ENCODE results near the gene CCDC17.
"Not testable (repeated sequence)": the region's sequence is repeated elsewhere in the genome, so short reads cannot be mapped to it uniquely, and the experiment has no call there.

The CCDC17 gene

DNA sequence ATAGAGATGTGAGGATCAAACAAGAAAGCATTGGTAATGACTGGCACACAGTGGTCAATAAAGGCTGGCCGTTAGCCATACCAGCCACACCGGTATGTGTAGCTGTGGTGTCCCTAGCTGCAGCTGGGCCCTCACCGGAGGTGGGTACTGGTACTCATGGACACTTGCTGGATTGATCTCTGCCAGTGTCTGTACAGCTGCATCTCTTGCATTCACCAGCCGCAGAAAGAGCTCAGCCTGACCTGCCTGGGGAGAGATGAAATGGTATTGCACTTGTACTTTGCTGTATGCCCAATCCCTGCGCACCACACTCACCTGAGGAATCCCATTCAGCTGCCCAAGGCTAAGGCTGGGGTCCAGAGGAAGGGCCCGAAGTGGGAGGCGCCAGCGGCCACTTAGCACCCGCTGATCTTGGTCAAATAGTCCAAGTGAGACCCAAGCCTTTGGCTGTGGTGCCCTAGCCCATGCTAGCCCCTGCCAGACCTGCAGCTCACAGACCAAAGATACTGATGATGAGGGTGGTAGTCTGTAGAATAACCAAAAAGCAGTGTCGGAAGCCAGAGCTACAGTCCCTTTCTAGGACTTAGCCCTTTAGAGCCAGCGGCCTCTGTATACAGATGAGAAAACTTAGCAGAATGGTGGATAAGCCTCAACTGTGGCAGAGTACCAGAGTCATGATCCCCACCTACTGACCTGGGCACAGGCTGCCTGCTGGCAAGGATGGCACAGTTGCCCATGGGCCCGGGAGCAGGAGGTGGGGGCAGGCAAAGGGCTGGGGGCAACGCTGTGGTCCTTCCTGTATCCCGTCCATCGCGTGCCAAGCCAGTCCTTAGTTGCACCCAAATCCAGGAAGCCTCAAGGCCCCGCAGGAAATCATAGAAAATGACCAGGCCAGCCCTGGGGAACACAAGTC, 3.0 kb downstream of the CCDC17 start:
- H3K9me3 ChIP-seq (ENCODE audit: low read length), result no peaks in the 10 kb centered on the region
- H3K4me1 ChIP-seq (ENCODE audit: insufficient read depth, low read length), result peaks cover 13% of the 10 kb centered on the region
- no peaks in the 10 kb centered on the region for H3K27me3 ChIP-seq (ENCODE audit: control insufficient read depth in 1 of 2, insufficient read depth in 2 of 2, low read length in 2 of 2)
- H3K36me3 ChIP-seq (ENCODE audit: insufficient read depth, low read length), result peaks cover 28% of the 10 kb centered on the region
- H3K4me3 ChIP-seq (ENCODE audit: low read depth in 1 of 2, low read length in 2 of 2), result no peak overlapping the region
- H3K9ac ChIP-seq (ENCODE audit: low read length), result no peak overlapping the region
- no peak overlapping the region for H3K27ac ChIP-seq (ENCODE audit: low read depth, low read length)

DNA sequence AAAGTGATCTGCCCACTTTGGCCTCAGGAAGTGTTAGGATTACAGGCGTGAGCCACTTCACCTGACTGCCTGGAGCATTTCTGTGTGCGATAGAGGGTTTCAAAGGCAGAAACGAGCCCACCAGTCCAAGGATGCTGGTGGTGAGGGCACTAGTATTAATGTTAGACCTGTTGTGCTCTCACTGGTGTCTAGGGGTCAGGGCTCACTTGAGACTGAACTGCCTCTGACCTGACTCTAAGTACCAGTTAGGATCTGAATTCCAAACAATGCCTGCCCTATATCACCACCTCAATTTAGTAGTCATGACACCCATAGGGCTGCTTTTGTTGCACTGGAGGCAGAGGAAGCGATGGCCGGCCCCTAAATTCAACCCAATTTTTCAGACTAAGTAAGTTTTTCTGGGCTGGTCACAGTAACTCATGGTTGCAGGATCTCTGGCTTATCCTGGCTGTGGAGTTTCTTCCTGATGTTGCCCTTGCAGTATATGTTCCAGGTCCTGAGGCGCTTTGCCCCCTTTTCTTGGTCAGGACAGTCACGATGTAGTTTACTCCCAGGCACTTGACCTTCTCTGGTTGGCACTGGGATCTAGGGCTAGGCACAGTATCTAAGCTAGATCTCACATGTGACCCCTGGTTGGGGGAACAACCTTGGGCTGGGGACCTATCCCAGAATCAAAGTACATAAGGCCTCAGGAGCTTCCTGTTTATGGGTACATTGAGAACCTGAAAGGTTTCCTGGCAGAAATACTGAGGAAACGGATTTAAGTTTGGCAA, 4.5 kb downstream of the CCDC17 start:
- Histone ChIP-seq H3K27ac (ENCODE audit: low read depth, low read length) (no peak overlapping the region), H3K27me3 (ENCODE audit: control insufficient read depth in 1 of 2, insufficient read depth in 2 of 2, low read length in 2 of 2) (no peaks in the 10 kb centered on the region), H3K9ac (ENCODE audit: low read length) (no peak overlapping the region), H3K4me1 (ENCODE audit: insufficient read depth, low read length) (peaks cover 13% of the 10 kb centered on the region), H3K4me3 (ENCODE audit: low read depth in 1 of 2, low read length in 2 of 2) (no peak overlapping the region), H3K36me3 (ENCODE audit: insufficient read depth, low read length) (peaks cover 41% of the 10 kb centered on the region), H3K9me3 (ENCODE audit: low read length) (no peaks in the 10 kb centered on the region)

DNA sequence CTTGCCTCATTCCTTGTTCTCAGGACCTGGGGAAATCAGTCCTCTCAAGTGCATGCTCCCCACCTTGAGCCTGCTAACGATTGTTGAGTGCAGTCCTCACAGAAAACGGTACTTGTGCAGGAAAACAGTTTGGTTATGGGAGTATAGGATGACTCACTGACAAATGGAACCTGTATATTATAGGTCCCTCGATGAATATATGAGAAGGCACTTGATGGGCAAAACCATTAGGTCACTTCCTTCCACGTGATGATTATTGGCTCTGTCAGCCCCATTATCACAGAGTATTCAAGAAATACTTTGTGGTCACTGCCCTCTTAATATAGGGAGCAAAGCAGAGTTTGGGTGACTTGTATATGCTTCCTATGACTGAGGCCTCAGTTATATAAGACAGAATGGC, 6.2 kb downstream of the CCDC17 start:
- H3K27ac ChIP-seq (ENCODE audit: low read depth, low read length), result no peak overlapping the region
- H3K27me3 ChIP-seq (ENCODE audit: control insufficient read depth in 1 of 2, insufficient read depth in 2 of 2, low read length in 2 of 2), result no peaks in the 10 kb centered on the region
- H3K4me1 ChIP-seq (ENCODE audit: insufficient read depth, low read length), result peaks cover 13% of the 10 kb centered on the region
- H3K36me3 ChIP-seq (ENCODE audit: insufficient read depth, low read length), result peaks cover 55% of the 10 kb centered on the region
- H3K9me3 ChIP-seq (ENCODE audit: low read length), result no peaks in the 10 kb centered on the region
- H3K9ac ChIP-seq (ENCODE audit: low read length), result no peak overlapping the region
- no peak overlapping the region for H3K4me3 ChIP-seq (ENCODE audit: low read depth in 1 of 2, low read length in 2 of 2)

DNA sequence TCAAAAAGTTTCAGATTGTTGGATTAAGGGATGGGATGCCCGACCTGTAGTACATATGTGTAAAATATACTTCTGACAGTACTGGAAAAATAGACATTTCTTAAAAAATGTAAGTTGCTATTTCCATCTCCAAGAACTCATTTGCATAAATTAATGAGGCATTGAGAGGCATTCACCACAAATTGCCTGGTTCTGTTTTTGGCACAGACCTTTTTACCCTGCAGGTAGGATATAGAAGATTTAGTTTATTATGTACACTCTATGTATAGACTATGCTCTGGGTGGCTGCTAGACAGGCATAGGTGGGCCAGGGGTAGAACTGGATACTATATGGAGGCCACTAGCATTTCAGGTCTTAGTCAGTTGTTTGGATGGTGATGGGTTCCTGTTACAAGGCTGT, 8.0 kb downstream of the CCDC17 start:
- Histone ChIP-seq H3K36me3 (ENCODE audit: insufficient read depth, low read length) (peaks cover 55% of the 10 kb centered on the region), H3K9me3 (ENCODE audit: low read length) (no peaks in the 10 kb centered on the region), H3K27me3 (ENCODE audit: control insufficient read depth in 1 of 2, insufficient read depth in 2 of 2, low read length in 2 of 2) (no peaks in the 10 kb centered on the region), H3K4me1 (ENCODE audit: insufficient read depth, low read length) (peaks cover 3% of the 10 kb centered on the region), H3K9ac (ENCODE audit: low read length) (no peak overlapping the region), H3K27ac (ENCODE audit: low read depth, low read length) (no peak overlapping the region), H3K4me3 (ENCODE audit: low read depth in 1 of 2, low read length in 2 of 2) (no peak overlapping the region)

DNA sequence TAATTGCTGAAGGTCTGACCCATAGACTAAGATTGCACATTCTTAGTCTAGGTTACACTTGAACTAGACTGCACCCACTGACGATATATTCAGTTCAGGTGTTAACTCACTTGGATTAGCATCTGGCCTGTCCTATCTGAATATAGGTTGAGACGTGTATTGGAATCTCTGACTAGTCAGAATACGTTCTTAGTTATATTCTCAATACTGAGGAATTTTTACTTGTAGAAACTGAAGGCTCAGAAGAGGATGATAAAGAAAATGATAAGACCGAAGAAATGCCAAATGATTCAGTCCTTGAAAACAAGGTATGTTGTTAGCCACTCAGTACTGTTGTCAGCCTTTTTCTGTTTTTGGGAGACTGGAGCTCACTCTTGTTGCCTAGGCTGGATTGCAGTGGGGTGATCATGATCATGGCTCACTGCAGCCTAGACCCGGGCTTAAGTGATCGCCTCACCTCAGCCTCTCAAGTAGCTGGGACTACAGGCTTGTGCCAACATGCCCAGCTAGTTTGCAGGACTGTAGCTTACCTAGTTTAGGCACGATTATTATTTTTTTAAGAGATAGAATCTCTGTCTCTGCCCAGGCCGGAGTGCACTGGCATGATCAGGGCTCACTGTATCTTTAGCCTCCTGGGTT, 10.8 kb downstream of the CCDC17 start:
- Histone ChIP-seq H3K9me3 (ENCODE audit: low read length) (no peaks in the 10 kb centered on the region), H3K36me3 (ENCODE audit: insufficient read depth, low read length) (peaks cover 62% of the 10 kb centered on the region), H3K27ac (ENCODE audit: low read depth, low read length) (no peak overlapping the region), H3K27me3 (ENCODE audit: control insufficient read depth in 1 of 2, insufficient read depth in 2 of 2, low read length in 2 of 2) (no peaks in the 10 kb centered on the region), H3K9ac (ENCODE audit: low read length) (no peak overlapping the region), H3K4me3 (ENCODE audit: low read depth in 1 of 2, low read length in 2 of 2) (no peak overlapping the region), H3K4me1 (ENCODE audit: insufficient read depth, low read length) (no peaks in the 10 kb centered on the region)

DNA sequence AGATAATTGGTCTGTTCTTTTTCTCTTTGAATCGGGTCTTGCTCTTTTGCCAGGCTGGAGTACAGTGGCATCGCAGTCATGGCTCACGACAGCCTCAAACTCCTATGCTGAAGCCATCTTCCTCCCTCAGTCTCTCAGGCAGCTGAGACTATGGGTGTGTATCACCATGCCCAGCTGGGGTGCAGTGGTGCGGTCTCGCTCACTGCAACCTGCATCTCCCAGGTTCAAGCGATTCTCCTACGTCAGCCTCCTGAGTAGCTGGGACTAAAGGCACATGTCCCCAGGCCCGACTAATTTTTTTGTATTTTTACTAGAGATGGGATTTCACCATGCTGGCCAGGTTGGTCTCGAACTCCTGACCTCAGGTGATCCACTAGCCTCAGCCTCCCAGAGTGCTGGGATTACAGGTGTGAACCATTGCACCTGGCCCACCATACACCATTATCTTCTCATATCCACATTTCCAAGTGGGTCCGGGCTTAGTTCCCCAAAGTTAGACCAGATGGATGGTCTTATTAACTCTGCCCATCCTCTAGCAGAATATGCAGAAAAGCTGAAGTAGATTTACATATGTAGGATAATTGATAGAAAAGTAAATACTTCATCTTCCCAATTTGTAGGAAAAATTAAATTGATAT, 13.1 kb downstream of the CCDC17 start:
- Histone ChIP-seq H3K4me3 (ENCODE audit: low read depth in 1 of 2, low read length in 2 of 2) (no peak overlapping the region), H3K27ac (ENCODE audit: low read depth, low read length) (no peak overlapping the region), H3K9me3 (ENCODE audit: low read length) (no peaks in the 10 kb centered on the region), H3K9ac (ENCODE audit: low read length) (no peak overlapping the region), H3K4me1 (ENCODE audit: insufficient read depth, low read length) (no peaks in the 10 kb centered on the region), H3K36me3 (ENCODE audit: insufficient read depth, low read length) (peaks cover 47% of the 10 kb centered on the region), H3K27me3 (ENCODE audit: control insufficient read depth in 1 of 2, insufficient read depth in 2 of 2, low read length in 2 of 2) (no peaks in the 10 kb centered on the region)

DNA sequence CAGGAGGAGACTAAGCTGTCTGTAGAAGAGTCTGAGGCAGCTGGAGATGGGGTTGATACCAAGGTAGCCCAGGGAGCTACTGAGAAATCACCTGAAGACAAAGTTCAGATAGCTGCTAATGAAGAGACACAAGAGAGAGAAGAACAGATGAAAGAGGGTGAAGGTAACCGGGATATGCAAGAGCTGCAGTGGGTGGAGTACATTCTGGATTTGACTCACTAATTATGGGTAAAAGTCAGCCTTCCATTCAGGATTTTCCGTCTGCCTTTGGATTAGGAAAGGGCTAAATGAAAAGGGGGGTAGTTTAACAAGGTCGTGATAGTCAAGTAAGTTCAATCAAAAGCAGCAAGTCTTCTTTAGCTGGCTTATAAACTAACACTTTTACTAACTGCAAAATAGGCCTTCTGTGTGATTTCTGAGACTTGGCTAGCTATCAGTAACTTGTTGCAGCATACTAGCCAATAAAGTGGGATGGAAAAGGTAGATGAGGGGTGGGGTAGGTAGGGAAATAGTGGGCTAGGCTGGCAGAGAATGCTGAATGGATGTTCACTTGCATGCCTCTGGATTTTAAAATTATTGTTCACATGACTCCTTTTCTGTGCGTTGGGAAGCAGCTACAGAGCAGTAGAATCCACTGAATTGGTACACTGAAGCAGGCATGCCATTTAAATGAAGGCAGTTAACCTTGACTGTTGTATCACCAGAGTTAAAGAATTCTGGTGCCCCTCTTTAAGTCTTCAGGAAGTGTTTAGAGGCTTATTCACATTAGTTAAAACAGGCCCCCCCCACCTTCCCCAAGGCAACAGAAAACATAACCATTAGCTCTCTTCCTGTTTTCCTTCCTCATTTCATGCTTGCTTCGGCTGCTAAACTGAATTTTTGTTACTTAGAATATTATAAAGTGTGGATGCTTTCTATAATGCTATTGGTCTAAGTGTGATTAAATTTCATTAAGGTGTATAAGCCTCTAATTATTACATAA, 15.4 kb downstream of the CCDC17 start:
- no peaks in the 10 kb centered on the region for H3K4me1 ChIP-seq (ENCODE audit: insufficient read depth, low read length)
- no peak overlapping the region for H3K9ac ChIP-seq (ENCODE audit: low read length)
- no peaks in the 10 kb centered on the region for H3K27me3 ChIP-seq (ENCODE audit: control insufficient read depth in 1 of 2, insufficient read depth in 2 of 2, low read length in 2 of 2)
- H3K36me3 ChIP-seq (ENCODE audit: insufficient read depth, low read length), result peaks cover 41% of the 10 kb centered on the region
- H3K4me3 ChIP-seq (ENCODE audit: low read depth in 1 of 2, low read length in 2 of 2), result no peak overlapping the region
- no peaks in the 10 kb centered on the region for H3K9me3 ChIP-seq (ENCODE audit: low read length)
- no peak overlapping the region for H3K27ac ChIP-seq (ENCODE audit: low read depth, low read length)

DNA sequence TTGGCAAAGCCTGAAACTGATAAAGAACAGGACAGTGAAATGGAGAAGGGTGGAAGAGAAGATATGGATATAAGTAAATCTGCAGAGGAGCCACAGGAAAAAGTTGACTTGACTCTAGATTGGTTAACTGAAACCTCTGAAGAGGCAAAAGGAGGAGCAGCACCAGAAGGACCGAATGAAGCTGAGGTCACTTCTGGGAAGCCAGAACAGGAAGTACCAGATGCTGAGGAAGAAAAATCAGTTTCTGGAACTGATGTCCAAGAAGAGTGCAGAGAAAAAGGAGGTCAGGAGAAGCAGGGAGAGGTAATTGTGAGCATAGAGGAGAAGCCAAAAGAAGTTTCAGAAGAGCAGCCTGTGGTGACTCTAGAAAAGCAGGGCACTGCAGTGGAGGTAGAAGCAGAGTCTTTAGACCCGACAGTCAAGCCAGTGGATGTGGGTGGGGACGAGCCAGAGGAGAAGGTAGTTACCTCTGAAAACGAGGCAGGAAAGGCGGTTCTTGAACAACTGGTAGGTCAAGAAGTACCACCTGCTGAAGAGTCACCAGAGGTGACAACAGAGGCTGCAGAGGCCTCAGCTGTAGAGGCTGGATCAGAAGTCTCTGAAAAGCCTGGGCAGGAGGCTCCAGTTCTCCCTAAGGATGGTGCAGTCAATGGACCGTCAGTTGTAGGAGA, 16.3 kb downstream of the CCDC17 start:
- Histone ChIP-seq H3K4me3 (ENCODE audit: low read depth in 1 of 2, low read length in 2 of 2) (no peak overlapping the region), H3K9ac (ENCODE audit: low read length) (no peak overlapping the region), H3K27me3 (ENCODE audit: control insufficient read depth in 1 of 2, insufficient read depth in 2 of 2, low read length in 2 of 2) (no peaks in the 10 kb centered on the region), H3K27ac (ENCODE audit: low read depth, low read length) (no peak overlapping the region), H3K9me3 (ENCODE audit: low read length) (no peaks in the 10 kb centered on the region), H3K36me3 (ENCODE audit: insufficient read depth, low read length) (peaks cover 35% of the 10 kb centered on the region), H3K4me1 (ENCODE audit: insufficient read depth, low read length) (no peaks in the 10 kb centered on the region)

DNA sequence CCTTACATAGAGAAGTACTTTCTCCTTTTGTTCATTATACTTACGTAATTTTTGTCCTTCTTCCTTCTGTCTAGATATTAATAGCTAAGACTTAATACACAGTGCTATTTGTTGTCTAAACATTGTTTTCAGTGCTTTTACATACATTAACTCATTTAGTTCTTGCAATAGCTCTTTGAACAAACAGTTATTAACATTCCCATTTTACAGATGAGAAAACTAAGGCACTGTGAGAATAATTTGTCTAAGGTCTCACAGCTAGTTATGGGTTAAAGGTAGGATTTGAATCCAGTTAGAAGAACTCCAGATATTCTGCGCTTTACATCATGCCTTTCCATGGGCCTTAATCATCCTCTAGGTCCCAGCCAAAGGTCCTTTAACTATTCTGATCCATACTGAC, 19.6 kb downstream of the CCDC17 start:
- H3K27ac ChIP-seq (ENCODE audit: low read depth, low read length), result no peak overlapping the region
- H3K27me3 ChIP-seq (ENCODE audit: control insufficient read depth in 1 of 2, insufficient read depth in 2 of 2, low read length in 2 of 2), result no peaks in the 10 kb centered on the region
- no peaks in the 10 kb centered on the region for H3K4me1 ChIP-seq (ENCODE audit: insufficient read depth, low read length)
- H3K4me3 ChIP-seq (ENCODE audit: low read depth in 1 of 2, low read length in 2 of 2), result no peak overlapping the region
- no peak overlapping the region for H3K9ac ChIP-seq (ENCODE audit: low read length)
- H3K36me3 ChIP-seq (ENCODE audit: insufficient read depth, low read length), result peaks cover 30% of the 10 kb centered on the region
- H3K9me3 ChIP-seq (ENCODE audit: low read length), result no peaks in the 10 kb centered on the region

DNA sequence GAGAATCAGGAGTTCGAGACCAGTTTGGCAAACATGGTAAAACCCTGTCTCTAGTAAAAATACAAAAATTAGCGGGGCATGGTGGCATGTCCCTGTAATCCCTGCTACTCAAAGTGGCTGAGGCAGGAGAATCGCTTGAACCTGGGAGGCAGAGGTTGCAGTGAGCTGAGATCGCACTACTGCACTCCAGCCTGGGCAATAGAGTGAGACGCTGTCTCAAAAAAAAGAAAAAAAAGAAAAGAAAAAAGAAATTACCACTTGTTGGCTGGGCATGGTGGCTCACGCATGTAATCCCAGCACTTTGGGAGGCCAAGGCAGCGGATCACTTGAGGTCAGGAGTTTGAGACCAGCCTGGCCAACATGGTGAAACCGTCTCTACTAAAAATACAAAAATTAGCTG, 27.1 kb downstream of the CCDC17 start:
- H3K27me3 ChIP-seq (ENCODE audit: control insufficient read depth in 1 of 2, insufficient read depth in 2 of 2, low read length in 2 of 2); H3K4me3 ChIP-seq (ENCODE audit: low read depth in 1 of 2, low read length in 2 of 2); H3K36me3 ChIP-seq (ENCODE audit: insufficient read depth, low read length); H3K9ac ChIP-seq (ENCODE audit: low read length); H3K9me3 ChIP-seq (ENCODE audit: low read length); H3K4me1 ChIP-seq (ENCODE audit: insufficient read depth, low read length); H3K27ac ChIP-seq (ENCODE audit: low read depth, low read length): not testable (repeated sequence)
